GM12892 (cell line): ENCODE measurements around the gene TRIO.

Experiments used
- POLR2A ChIP-seq: IDR thresholded peaks from 2 replicates; pipeline ENCODE4 v1.6.1; 2011; ENCODE audit warnings: low read depth, low read length, control low read depth
- POLR2AphosphoS5 ChIP-seq: IDR thresholded peaks from 2 replicates; pipeline ENCODE4 v1.6.1; 2011; ENCODE audit warnings: low read depth, low read length, control low read depth
- TAF1 ChIP-seq: IDR thresholded peaks from 2 replicates; pipeline ENCODE4 v1.6.1; 2011; ENCODE audit warnings: low read depth, mild to moderate bottlenecking, control low read depth, low read length, borderline replicate concordance

DNA sequence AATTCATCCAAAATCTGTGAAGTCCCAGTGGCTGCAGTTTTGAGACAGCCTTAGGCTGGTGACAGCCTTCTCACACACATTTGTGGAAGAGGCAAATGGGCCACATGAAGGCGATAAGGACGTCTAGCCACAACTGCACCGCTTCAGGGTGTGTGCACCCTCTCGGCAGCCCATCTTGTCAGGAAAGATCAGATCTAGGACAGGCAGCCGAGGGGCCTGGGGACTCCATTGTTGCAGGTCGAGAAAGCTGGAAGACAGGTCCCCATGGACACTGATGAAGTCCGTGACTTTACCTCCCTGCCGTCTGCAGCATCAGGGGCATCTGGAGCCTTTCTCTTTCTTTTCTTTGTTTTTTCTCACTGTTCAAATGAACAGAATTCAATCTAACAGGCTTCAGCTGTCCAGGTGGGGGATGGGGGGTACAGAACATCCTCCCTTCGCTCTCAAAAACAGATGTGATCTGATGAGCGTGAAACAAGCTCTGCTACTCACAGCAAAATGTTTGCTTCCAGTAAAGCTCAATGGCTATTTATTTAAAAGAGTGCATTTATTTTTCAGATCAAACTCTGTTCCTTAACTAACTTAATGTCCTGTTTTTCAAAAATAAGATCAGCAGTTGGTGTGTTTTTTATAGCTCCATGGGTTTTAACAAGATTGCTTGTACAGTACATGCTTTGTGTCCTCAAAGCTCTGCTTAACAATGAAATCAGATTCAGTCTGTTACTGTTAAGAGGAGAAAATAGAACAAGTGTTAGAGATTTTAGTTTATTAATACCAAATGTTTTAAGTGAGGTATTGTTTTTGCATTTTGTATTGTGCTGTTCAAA is 326.6 kb downstream of the TRIO start:
- no peak for TF ChIP-seq POLR2A
- TF ChIP-seq TAF1: no peak
- no peak for TF ChIP-seq POLR2AphosphoS5
